ENCODE data around the gene MAGI2.

The MAGI2 gene

DNA sequence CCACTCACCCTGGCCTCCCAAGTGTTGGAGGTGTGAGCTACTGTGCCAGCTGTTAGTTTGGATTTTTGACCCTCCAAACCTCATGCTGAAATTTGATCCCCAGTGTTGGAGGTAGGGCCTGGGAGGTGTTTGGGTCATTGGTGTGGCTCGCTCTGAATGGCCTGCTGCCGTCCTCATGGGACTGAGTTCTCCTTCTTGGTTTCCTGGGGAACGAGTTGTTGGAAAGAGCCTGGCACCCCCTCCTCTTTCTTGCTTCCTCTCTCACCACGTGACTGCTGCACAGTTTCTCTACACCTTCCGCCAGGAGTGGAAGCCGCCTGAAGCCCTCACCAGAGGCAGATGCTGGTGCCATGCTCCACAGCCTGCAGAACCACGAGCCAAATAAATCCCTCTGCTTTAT lies 1401.4 kb downstream of the MAGI2 start:
- no peak for FAIRE-seq

DNA sequence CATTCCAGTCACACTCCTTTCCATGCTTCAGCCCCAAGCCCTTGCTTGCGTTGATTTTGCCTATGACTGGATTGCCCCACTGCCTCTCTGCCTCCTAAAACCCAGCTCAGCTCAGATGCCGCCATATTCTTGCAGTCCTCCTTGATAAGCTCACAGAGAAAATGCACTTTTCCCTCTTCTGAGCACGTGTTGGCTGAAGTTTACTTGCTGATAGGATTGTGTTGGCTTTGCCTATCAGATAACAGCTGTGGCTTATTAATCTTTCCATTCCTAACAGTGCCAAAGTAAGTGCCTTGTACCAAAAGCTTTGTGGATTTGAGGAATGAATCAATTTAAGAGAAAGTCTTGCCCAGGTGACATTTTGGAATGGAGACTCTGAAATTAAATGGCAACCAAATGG lies 1405.7 kb downstream of the MAGI2 start:
- no peak for FAIRE-seq

DNA sequence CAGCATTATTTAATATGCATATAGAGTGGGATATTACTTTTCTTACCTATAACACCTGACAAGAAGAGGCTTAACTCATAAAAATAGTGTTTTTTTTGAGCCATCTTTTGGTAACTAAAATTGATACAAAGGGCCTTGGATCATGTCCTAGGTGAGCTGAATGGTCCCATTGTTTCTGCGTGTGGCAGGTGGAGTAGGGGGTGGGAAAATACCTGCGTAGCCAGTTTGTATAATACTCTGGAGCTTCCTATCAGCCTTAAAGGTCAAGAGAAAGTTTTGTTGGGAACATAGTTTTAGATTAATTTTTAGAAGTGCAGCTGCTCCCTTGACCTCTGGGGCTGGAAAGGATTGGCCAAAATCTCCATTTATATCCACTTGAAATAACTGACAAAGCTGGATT lies 1410.3 kb downstream of the MAGI2 start:
- no peak for FAIRE-seq

DNA sequence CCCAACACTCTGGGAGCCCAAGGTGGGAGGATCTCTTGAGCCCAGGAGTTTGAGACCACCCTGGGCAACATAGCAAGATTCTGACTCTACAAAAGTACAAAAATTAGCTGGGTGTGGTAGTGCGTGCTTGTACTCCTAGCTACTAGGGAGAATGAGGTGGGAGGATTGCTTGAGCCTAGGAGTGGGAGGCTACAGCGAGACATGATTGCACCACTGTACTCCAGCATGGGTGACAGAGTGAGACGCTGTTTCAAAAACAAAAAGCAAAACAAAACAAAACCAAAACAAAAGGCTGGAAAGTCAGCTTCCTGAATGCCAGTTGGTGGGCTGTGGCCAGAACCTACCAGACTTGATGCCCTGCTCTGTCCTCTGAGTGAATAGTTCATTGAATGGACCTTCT lies 1412.0 kb downstream of the MAGI2 start:
- no peak for FAIRE-seq

DNA sequence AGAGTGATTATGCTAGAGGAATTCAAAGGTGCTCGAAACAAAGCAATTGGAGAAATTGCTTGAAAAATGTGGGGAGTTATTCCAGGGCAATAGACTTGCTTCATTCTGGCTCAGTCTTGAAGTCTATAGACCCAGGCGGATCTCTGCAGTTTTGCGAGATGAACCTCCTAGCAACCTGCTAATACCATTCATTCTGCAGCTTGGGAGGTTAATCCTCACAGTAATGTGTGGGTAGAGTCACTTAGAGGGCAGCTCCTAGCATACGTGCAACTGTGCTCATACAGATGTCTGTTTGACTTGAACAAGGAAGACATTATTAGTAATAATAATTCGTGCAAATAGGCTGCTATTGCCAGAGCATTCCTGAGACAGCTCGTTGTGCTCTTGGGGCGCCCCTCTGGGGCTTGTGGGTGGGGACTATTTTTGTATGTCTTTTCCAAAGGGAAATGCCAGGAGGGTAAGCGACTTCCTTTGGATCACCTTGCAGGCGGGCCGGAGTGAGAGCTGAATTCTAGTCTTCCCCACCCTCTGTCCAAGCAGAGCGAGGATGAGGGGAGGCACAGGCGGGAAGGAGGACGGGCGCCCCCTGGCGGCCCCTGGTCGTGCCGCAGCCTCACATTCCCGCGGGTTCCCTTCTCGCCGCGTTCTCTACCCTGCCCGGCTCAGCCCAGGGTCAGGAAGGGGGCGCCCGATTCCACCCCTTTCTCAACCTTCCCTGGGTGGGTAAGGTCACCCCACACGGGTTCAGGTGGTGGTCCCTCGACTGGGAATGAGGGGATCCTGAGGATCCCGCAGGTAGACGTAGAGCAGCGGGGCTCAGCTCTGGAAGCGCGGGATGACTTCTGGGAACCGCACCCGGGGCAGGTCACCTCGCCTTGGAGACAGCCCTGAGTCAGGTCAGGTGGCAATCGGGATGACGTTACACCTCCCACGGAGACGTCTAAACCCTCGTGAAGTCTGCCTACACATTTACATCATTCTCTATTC lies 1413.4 kb downstream of the MAGI2 start:
- no peak for FAIRE-seq

DNA sequence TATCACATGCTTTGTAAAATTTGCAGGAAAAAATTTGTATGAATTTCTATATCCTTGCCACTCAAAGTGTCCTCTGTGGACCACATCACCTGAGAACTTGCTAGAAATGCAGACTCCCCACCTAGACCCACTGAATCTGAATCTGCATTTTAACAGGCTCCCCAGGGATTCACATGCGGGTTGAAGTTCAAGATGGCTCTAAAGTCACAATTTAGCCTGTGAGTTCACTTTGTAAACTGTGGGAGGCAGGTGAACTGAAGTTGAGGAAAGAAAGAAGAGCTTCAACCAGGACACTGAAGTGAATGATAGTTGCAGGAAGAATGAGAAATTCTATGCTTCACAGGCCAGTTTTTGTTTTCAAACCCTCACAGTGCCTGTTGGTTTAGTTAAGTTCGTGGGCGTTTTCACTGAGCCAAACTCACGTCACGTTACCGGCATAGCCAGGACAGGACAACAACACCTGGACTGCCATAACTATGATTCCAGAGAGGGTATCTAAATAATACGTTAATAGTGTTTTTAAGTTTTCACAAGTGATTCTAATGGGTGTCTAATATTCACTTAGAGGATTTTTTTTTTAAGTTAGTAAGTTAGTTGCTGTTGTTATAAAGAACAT lies 1414.9 kb downstream of the MAGI2 start:
- no peak for FAIRE-seq

DNA sequence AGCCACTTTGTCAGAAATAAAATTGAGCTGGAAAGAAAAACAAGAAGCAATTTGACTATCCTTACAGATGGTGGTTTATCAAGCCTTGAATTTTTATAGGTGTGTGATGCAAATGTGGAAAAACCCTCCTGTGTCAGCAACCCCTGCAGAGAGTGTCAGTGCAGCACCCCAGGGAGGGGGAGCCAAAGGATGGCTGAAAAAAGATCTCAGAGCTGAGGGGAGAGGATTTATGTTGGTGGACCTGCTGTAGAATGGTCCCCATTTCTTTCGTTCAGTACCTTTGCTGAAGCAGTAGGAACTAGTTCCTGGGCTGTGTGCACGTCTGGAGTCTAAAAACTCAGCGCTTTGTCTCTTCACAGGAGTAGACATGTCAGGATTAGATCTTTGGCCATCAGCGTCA lies 1415.9 kb downstream of the MAGI2 start:
- no peak for FAIRE-seq

DNA sequence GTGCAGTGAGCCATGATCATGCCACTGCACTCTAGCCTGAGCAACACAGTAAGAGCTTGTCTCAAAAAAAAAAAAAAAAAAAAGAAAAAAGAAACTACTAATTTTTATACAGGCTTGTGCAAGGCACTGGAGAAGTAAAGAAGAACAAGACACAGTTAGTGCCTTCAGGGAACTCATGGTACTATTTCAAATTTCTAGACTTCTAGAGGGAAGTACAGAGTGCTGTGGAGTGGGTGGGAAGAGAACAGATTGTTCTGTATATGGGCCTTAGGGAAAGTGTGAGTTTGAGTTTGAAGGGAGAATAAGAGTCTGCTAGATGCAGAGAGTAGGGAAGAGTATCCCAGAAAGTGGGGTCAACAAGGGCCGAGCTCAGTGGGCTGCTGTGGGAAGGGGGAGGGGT lies 1420.1 kb downstream of the MAGI2 start:
- no peak for FAIRE-seq

DNA sequence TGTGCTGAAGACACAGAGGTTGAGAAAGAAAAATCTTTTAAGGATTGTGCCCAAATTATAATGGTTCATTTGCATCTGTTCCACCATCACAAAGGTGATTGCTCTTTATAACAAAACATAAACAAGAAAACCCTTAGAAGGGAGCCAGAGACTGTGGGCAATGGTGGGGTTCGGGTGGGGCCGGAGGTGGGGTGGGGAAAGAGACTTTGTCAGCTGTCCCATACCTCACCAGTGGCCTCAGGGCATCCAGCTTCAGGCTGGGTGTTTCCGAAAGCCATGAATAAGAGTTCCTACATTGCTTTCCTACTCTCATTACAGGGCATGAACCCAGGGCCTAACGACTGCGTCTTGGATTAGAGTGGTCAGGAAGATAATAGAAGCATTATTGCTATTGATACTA lies 1427.0 kb downstream of the MAGI2 start:
- FAIRE-seq, result no peak

DNA sequence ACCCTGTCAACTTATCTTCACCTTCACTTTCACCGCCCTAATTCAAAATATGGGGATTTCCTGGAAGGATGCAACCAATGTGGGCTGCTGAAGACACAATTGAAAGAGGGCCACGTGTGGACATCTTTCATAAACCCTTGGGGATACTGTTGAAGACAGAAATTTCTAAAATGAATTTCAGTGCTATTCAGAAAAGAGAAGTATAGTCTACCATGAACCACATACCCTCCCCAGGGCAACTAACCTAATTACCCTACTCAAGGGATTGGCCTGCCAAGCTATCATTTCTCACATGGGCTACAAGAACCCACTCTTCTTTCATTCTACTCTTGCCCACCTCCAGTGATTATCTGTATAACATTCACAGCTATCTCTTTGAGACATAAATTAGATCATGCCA lies 1428.9 kb downstream of the MAGI2 start:
- FAIRE-seq, result no peak

DNA sequence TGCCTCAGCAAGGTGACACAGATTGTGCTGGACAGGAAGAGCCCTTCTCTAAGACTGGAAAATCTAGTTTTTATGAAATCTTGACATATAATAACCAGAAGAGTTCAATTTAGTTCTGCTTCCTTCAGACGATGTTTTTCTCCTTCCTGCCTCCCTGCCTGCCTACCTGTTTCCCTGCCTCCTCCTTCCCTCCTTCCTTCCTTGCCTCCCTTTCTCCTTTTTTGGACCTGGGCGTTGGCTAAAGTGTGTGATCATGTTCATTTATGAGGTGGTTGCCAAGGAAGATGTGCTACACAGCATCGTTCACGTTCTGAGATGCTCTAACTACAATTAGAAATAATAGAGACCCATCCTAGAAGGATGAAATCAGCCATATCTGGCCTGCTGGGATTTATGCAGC lies 1430.3 kb downstream of the MAGI2 start:
- no peak for FAIRE-seq

DNA sequence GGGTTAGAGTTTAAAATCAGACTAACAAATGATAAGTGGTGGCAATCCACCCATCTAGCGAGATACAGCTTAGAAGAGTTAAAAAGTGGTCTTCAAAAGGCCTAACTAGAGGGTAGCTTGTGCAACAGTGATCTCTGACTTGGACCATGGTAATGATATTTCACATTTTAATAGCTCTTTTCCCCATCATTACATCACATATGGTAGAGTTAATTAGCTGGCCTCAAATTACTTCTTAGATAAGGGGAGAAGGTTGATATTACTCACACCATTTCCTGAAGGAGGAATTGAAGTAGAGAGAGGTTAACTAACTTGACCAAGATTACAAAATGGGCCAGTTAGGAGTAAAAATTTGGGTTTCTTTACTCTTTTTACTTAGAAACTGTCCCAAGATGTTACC lies 1431.3 kb downstream of the MAGI2 start:
- FAIRE-seq, result no peak

DNA sequence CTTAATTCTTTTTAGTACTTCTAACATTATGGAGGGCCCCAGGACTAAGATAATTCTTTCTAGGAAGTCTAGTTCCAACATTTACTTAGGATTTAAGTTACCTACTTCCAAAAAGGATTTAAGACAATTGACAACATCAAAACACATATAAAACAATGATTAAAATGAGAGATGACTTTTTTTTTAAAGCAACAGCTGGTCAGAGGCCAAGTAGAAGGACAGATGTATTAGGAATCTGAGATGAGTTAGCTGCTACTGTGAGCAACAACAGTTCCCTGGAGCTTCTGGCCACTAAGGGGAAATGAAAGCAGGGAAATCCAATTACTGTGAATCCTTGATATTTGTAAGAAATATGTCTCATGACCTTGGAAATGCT lies 1432.6 kb downstream of the MAGI2 start:
- FAIRE-seq, result no peak

DNA sequence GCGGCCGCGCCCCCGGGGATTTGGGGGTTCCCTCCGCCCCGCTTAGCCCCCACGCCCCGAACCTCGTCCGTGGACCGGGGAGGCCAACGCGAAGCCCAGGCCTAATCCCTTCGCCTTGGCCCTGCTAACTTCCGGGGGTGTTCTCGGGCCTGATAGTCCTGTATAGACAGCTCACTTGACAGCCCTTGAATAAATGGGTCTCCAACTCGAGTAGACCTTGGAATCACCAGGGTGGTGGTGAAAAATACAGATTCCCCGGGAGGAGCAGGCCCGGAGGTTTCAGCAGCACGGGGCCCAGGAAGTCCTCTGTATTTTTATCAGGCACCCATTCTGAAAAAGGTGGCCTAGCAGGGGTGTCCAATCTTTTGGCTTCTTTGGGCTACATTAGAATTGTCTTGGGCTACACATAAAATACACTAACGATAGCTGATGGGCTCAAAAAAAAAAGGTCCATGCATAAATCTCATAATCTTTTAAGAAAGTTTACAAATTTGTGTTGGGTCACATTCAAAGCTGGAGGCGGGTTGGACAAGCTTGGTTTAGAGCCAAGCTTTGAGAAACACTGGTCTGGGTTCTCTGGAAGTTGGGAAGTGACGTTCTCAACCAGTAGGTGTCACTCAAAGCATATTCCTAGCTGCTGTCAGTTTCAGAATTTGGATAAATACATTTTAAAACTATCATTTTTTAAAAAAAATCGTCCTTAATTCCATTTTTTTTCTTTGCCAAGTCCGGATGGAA lies 1433.2 kb downstream of the MAGI2 start:
- FAIRE-seq, result peak; percentile 95

DNA sequence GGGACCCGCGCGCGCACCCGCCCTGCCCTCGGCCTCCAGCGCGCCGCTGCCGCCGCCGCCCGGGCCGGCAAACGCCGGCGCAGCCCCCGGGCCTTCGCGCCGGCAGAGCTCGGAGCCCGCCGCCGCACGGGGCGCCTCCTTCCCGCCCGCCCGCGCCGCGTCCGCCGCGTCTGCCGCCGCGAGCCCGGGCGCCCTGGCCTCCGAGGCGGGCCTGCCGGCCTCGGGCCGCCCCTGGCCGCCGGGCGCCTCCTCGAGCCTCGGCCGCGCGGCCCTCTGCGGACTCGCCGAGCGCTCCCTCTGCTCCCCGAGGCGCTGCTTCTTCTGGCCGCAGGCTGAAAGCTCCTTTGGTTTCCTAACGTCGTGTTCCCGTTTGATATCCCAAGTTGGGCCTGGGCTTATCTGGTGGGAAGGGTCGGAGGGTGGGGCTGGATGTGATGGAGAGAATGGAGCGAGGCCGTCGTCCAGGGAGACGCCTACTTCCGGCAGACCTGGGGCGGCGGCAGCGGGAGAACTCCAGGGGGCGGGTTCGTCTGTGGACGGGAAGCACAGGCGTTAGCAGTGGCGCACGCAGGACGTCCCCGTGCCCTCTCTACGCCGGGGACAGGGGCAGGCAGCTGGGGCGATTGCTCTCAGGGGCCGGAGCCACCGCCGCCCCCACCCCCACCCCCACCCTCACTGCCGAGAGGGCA lies 1433.9 kb downstream of the MAGI2 start:
- FAIRE-seq, result no peak

DNA sequence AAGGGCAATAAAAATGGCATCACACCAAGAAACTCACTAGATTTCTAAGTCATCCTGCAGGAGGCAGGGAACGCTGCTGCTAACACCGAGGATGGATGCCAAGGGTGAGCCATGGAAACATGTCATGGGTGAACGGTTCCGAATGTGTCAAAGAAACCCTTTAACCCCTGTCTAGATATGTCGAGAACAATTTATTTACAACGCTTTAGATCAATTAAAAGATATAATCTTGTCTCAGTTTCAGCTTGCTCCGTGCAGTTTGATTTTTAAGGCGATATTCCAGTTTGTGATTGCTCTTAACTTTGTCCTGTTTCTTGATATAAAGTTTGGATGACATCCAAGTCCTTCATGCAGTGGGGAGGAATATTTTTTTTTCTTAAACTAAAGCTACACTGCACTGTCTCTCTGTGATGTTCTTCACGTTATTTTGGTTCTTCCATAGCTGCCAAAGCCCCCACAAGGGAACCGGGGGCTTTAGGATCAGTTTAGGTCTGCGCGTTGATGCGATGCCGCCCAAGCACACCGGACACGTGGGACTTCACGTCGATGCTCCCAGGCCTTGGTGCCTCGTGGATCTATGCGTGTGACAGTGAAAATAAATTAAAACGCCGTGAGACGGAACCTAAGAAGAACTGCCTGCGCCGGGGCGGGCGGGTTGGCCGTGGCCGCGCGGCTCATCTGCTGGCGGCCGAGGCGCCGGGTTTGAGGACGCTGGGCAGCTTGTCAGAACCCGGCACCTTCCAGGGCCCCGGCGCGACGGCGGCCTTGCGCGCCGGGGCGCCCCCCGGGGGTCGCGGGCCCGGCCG lies 1434.6 kb downstream of the MAGI2 start:
- FAIRE-seq, result no peak

DNA sequence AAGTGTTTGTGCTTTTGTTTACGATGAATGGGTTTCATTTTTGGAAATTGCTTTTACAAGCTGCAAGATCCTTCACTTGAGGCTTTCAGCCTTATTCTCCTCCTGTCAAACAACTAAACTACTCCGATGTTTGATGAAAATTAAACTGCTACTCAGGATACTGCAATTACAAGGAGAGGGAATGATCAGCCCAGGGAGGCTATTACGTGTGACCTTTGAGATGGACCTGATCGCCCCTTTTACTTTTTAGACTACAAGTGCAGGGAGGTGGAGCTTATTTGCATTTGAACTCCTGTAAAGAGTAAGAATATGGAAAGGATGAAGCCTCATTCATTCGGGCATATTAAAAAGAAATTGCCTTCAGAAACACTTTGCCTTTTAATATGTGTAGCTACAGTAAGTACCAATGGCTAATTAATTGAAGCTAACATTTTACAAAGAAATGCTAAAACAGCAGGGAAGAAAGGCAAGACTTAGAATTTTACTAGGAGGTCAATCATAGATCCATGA lies 1435.8 kb downstream of the MAGI2 start:
- FAIRE-seq, result no peak

DNA sequence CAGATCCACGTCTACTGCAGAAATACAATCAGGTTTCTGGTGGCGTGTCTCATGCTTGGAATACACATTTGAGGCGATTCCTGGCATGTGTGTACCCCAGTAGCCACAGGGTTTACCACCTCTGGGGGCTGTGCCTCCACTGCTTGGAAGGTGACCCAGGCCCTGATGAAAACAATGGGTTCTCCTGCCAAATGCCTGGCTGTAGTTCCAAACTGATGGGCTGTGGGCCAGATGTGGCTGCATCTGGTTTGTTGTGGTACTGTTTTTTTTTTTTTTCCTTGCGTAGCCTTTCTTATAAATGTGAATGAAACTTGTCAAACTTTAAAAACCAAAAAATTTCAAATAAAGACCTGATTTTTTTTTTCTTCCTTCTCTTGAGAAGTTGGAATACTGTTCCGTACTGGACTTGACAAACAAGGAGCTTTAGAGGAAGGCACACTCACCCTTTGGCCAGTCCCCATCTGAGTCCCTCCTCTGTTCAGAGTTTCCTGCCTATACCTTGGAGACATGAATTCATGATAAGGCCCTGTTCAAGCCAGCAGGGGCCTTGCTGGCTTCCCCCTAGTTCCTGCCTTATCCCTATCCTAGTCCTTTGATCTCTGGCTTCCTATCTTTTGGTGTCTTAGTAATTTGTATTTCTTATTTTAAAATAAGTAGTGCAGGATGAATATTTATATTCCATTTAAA lies 1437.8 kb downstream of the MAGI2 start:
- no peak for FAIRE-seq

DNA sequence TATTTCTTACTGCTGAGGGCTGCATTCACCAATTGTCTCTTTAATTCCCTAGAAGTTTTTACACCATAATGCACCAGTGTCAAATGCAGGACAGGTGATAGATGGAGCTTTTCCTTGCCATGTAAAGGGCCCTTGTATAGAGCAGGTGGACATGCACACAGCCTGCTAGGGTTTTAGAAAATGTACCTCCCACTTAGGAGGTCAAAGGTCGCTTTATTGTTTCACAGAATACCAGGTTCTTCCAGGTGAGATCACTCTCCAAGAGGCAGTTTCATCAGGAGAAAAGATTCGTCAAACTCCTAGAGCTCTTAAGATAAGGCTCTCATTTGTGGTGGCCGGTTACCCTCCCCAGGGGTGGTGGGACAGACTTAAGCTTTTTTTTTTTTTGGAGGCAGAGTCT lies 1439.1 kb downstream of the MAGI2 start:
- FAIRE-seq, result no peak

DNA sequence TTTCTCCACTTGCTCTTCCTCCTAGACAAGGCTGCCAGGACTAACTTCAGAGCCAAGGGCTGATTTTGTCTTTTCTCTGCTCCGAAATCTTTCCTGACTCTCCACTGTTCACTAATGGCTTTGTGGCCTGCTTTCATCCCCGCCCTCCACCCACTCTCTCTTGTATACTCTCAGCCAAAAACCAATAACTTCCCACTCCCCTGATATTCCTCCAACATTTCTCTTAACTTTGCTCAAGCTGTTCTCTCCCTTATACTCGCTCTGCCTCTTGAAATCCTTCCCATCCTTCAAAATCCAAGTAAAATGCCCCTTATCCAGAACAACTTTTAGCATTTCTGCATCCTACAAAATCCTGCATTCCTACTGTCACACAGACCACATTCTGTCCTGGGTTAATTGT lies 1440.1 kb downstream of the MAGI2 start:
- FAIRE-seq, result no peak

DNA sequence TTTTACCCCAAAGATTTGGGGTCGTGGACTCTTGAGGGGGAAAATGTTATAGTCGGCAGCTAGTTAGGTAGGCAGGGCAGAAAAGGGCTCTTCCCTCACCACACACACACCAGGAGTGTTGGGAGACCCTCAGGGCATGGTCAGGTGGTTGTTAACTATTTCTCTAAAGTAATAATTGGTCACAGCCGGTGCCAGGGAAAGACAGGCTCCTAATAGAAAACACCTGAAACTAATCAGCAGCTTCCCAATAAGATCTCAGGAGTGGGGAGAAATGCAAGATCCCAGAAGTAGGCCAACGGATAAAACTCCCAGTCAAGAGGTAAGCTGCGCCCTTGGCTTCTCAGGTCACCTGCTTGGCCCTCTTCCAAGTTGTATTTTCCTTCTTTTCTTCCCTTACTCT lies 1441.8 kb downstream of the MAGI2 start:
- FAIRE-seq, result no peak
